ENCODE results near the gene DOCK9. TPM values are rescaled to one million over a fixed set of nuclear protein-coding genes. Genes with fewer than 3 reads are reported as not detected.

The DOCK9 gene
- polyA plus RNA-seq, 3 donors = 50.0 to 58.0 (median 56.7) TPM

DNA sequence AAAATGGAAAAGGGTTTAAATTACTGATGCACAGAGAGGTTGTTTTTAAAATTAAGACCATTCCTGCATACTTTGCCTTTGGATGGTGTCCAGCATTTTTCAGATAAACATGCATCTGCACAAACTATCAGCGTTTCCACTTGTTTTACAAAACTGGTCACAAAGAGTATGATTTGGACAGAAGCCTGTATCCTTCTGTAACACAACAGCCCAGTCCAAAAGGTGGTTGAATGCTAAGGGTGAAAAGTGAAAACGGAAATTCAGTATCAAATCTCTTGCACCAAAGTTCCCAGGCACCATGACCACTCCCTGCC lies 21.7 kb upstream of the DOCK9 start:
- no peak for DNase-seq

DNA sequence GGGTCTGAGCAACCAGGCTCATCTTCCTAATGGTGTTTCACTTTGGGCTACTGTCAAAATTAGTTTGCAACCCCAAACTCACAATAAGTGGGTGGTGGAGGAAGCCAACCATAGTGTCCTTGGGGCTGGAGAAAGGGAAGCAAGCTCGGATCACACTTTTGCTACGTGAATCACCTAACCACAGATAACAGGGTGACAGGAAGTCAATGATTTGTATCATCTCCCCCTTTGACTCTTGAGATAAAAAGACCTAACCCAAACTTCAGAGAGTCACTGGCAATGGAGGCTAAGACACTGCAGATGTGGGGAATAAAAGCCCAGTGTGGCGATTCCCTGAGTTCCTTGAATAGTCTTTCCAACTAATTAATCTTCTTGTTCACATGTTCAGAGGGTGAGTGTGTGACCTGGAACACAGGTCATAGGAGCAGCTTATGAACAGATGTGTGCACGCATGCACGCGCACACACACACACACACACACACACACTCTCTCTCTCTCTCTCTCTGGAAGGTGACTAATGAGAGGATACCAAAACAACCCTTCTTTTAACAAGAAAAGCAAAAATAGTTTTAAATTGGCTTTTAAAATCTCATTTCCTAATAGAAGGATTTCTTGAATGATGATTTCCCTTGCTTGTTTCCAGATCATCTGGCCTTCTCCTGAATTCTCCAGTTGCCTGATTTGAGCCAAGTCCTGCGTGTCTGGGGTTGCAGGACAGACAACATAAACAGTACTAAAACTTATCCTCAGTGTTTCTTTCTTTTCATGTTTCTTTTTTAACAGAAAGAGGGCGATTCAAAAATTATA lies 21.2 kb upstream of the DOCK9 start:
- no peak for DNase-seq

DNA sequence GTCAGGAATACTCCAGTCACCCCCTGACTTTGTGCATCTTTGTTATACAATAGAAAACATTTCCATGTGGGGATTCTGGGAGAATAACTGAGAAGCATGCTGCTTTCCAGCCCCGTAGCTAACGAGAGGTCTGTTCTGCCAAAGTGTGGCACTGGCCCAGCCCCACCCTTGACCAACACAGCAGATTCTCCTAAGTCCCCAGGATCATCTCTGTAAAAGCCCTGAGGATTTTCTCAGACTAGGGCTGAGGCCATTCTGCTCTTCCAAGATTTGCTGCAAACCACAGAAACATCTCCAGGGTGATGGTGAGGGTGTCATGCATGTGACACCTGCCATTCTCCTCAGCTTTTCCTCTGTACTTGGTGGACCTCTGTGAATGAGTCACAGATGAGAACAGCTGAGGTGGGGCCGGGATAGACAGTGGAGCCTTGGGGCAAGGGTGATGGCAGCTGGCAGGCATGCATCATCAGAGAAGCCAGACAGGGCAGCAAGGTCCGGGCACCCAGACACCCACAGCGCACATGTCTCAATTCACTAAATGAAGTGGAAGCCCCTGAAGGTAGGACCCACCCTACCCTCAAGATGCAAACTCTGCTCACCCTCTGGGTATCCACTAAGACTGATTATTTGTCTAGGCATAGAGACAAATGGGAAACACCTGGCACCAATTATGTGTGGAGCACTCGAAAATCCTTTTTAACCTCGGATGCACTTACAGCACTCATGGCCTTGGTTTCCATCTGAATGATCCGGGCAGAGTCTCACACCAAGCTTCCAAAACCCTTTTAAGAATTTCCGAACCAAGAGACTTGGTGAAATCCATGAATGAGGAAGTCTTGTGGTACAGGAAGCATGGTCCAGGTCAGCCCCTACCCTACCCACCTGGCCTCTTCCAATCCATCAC lies 20.1 kb upstream of the DOCK9 start:
- no peak for DNase-seq

DNA sequence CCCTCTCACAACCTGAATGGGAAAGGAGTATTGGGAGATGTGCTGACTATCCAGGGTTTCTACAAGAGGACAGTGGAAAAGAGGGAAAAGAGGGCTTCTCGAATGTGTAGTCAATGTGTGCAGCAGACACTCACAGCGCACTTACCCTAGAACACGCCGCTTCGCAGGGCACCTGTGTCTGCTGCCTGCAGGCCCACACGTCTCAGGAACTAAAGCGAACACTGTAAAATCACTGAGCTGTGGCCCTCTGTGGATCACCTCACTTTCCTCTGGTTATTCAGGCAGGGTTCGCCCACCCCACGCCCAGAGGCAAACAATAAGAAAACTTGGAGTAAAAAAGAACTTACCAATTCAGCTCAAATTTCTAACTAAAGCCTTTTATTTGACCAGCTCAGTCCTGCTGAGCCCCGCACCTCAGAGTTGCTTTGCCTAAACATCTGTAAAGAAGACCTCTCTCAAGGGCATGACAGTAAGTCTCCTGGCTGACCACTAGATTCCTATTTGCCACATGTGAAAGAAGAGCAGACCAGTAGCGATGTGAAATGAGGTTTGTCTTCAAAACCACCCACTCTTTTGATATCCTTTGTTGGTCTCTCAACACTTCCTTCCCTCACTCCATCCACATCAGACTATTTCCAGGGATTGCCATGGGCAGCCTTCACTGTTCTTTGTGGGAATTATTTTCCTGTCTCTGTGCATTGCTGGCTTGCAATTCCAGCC lies 19.3 kb upstream of the DOCK9 start:
- no peak for DNase-seq

DNA sequence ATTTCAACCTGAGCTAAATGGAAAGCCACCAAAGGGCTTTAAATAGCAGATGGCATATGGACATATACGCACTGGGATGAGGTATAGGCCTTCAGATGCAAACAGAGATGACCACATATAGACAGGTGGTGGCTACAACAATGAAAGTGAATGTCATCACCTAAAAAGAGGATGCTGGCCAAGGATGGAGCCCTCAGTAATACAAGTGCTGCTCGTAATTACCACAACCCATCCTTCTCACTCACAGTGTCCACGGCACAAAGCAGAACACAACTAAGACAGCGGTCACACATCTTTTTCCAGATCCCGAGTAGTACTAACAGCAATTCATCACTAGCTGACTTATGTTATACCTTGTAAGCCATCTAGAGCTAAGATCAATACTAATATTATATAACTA lies 18.2 kb upstream of the DOCK9 start:
- DNase-seq = no peak

DNA sequence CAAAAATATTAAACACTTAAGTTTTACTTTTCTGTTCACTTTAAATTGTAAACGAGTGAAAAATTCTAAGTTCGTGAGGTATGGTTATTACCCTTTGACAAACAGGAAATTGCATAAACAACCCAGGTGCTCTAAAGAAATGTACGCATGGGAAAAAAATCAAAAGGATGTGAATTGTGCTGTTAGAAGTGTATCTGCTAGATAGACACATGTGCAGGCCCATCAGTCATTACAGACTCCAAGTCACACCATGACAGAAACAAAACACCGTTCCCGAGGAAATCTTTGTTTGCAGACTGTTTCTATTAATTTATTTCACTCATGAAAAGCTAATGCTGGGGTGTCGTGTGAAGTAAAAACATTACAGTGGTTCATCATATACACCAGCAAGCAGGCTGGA lies 17.0 kb upstream of the DOCK9 start:
- no peak for DNase-seq

DNA sequence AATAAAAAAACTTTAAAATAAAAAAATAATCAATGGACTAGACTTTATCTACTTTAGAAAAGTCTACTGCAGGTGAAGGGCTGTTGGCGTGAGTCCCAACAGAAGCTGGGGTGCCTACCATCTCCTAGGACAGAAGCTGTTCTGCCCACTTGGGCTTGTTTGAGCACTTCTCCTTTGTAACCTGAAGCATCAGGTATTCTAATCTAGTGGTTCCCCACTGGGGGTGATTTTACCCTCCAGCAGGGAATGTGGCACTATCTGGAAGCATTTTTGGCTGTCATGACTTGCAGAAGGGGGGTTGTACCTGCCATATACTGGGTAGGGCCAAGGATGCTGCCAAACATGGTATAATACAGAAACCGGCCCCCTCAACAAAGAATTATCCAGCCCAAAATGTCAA lies 16.2 kb upstream of the DOCK9 start:
- no peak for DNase-seq

DNA sequence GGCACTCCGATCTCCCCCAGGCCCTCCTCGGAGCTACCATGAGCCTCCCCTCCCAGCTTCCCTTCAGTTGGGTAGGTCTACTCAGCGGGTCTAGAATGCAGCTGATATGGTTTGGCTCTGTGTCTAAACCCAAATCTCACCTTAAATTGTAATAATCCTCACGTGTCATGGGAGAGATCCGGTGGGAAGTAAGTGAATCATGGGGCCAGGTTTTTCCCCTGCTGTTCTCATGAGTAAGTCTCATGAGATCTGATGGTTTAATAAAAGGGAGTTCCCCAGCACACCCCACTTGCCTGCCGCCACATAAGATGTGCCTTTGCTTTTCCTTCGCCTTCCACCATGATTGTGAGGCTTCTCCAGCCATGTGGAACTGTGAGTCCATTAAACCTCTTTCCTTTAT lies 14.5 kb upstream of the DOCK9 start:
- no peak for DNase-seq

DNA sequence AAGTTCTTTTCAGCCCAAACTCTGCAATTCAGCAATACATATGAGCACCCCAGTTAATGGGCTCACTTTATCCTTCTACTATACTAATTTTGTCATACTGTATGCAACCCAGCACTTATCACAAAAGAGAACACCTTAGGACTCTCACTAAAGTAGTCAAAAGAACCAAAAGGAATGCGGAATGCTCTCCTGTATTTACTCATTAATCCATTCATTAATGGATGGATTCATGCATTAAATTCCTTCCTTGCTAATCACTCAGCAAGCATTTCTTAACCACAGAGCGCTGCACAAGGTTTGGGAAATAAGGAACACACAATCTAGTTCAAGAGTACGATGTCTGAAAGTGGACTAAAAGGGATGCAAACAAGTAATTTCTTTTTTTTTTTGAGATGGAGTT lies 12.8 kb upstream of the DOCK9 start:
- no peak for DNase-seq

DNA sequence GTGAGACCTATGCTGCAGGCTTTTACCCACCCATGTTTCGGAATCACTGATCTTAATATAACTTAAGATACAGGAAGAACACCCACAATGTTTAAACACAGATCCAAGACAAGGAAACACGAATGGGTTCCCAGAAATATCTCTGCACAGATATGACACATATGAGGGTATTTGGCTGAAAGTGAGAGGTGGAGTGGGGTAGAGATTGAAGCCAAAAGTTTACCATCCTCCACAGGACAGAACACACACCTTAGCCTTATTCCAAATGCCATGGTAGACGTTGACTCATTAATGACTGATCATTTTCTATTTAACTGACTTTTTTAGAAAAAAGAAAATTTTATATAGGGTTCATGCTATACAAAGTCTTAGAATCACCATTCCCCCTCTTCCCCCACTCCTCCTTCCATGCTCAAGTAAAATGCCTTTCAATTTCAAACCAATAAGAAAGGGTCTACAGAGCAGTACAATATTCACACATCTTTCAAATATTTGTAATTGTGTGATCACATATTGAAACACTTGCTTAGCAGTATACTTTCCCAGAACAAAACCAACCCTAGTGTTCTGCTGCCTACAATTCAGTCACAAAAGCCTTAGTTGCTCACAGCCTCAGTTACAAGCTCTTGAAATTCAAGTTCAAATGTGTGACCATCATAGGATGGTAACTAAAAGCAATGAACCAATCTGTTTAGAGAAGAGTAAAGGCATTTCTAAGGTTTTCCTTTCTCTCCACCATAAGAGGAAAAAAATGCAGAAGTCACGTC lies 11.8 kb upstream of the DOCK9 start:
- no peak for DNase-seq

DNA sequence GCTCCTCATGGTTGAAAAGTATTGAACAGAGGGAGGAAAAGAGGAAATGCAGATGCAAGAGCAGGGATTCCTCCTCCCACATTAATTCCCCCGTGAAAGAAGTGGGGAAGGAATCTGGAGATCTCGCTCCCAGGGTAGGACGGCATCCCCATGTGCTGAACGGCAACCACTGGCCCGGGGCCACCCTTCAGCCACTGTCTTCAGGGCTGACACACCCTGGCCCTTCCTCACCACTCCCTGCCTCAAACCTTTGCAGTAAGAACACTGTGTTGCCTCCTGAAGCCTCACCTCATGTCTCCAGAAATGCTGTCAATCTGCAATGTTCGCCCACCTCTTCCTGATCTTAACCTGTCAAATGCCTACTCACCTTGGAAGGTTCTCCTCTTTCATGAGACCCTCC lies 10.9 kb upstream of the DOCK9 start:
- DNase-seq = no peak

DNA sequence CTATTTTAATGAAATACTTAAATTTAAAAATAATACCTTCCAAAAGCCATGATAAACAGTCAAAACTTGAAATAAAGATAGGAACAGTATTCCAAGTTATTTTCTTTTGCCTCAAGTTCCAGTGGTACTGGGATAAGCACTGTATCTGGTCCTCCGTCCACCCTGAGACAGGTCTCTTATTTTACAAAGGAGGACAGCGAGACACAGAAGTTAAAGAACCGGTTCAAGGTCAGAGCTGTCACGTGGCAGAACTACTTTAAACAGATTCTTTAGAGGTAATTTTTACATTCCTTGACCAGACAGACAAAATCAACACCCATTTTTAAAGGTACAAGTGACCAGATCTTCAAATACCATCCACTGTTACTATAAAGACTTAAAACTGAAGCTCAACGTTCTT lies 10.4 kb upstream of the DOCK9 start:
- DNase-seq = no peak

DNA sequence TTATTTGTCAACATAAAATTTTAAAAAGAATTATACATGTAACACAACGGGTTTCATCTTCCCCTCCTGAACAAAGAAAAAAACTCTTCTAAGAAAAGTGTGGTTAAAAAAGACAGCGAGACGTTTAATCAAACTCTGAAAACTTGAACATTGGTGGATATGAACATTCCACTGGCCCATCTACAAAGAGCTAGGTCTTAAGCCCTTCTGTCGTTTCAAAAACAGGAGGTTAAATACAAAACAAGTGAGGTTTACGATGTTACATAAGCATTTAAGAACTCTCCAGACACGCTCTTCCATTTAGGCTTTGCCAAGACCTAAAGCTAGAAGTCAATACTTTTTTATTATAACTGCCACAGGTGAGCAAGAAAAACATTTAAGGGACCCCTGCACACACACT lies 9.4 kb upstream of the DOCK9 start:
- DNase-seq = no peak

DNA sequence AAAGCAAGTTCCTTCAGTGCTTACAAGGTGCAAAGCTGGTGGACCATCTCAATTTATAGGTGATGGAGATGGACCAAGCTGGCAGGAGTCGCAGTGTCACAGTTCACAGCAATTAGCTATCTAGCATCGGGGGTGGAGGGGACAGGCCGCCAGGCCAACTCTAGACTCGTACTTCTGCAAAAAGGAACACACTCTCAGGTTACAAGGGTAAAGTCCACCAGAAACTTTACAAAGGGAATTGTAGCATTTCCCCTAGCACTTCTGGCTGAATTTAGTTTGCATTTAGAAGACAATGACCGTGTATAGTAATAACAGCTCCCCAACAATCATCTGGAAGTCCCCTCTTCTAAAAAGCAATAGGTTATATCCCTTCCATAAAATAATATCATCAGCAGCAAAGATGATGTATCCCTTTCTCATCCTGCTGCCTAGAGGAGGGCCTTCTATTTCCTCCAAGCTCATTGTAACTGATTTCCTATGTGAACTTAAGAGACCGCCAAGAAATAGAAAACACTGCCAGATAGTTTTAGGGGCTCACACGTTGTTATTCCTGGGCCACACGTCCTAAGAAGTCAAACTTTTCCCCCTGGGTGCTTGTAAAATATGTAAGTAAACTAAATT lies 8.5 kb upstream of the DOCK9 start:
- no peak for DNase-seq

DNA sequence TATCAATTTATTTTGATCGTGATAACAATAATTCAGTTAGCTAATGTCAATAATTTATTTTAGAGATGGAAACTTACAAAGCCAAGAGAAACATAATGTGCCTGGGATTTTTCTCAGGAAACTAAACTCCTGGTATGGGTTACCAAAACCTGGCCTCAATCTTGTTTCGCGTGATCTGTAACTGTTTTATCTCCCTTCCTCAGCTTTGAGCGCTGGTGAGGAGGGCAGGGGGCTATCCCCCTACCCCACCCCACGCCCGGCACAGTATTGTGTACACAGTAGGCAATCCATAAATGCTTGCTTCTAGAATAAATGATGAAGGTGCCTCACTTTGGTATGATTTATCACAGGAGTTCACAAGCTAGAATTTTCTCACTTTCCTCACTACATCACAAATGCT lies 7.7 kb upstream of the DOCK9 start:
- no peak for DNase-seq

DNA sequence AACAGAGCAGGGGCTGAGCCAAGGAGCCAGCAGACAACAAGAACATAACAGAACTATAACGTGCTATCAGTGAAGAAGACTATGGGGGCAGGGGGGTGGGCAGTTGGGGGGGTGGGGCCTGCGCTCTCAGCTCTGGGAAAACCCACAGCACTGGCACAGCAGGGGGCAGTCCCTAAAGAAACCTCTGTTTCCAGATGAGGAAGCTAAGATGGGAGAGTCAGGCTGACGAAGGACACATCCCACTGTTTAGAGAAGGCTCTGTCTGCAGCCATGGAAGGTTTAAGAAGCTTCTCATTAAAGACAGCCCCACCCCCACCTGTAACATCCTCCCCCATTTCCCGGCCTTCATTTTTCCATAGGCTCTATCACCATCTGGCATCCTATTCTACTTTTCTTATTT lies 7.1 kb upstream of the DOCK9 start:
- no peak for DNase-seq

DNA sequence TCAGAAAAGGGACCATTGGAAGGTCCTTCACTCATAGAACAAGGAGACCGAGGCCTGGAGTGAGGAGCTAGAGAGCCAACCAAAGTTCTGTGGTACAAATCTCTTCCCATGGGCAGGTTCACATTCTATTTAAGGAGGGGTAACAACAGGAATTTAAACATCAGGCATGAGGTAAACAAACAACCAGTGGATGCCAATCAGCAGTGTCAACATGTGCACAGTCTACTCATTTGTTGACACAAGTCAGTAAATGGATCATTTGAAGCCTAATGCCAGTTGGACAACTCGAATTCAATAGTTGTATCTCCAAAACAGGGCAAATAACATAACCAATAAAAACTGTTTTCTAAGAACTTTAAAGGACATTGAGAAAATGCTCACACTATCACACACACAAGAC lies 6.3 kb upstream of the DOCK9 start:
- no peak for DNase-seq

DNA sequence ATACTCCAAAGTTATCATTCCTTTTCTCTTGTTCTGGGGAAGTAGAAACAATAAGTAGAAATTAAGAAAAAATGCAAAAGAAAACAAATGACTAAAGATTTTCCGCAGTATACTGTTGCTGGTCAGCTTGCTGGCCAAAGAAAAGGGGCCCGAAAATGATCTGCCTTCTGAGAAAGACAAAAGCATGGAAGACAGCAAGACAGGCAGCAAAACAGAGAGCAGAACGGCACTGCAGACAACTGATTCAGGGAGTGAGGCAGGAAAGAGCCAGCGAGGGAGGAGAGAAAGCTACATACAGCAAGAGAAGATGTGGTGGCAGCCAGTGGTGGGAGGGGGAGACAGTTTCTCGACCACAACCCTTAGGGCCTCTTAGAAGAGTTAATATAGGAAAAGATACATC lies 5.3 kb upstream of the DOCK9 start:
- no peak for DNase-seq

DNA sequence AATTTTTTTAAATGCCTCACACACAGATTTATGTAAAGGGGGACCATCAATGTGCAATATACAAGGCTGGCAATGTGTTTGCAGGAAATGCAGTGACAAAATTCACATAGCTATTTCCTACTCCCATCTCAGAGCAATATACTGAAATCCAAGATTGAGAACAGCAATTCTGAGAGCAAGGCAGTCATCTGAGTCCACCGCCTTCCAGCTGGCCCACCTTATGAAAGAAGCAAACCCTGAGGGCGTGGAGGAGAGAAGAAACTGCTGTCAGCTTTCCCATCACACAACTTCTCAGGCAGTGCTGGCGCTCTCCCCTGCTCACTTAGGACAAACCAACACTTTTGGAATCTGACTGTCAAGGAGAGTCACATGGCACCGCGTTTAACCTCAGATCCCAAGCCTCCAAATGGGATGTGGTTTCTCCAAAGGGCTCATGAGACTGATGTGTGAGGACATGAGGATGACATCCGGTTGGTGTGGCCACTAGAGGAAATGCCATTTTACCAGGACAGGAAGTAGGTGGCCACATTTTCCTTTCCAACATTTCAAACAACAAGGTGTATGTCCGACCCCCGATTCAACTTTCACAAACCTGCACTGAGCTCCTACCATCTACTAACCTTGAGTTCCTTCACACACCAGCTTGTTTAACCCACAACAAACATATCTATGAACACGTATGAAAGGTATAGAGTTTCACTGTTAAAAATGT lies 3.7 kb upstream of the DOCK9 start:
- DNase-seq = no peak

DNA sequence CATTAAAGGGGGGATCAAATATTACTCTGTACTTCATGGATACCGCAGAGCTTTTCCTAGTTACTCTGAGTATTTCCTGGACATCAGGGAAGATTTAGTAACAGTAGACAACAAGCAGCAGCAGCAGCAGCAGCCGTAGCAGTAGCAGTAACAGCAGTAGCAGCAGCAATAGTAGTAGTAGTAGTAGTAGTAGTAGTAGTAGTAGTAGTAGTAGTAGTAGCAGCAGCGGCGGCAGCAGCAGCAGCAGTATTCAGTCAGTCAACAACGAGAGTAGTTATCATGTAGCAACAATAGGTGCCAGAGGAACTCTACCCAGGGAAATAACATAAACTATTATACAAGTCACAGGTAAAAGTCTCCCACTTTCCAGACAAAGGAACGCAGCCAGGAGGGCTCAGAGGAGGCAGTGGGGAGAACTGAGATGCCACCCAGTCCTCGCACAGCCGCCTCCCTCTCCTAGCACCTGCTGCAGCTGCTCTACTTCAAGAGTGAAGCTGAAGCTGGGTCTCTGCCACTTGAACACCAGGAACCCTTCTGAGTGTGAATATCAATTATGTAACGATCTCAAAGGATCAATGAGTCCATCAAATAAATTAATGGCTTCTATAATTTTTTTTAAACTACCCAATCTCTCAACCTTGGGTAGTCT lies 1.3 kb upstream of the DOCK9 start:
- DNase-seq = no peak

All from renal pelvis (tissue), 4 donors.